ENCODE measurements around the gene EGLN1.

- TF ChIP-seq EGR1 (IDR thresholded peaks at IDR 0.05), result no peak
- no peak for TF ChIP-seq CEBPB (IDR thresholded peaks at IDR 0.05)
- no peak for TF ChIP-seq FOXM1 (IDR thresholded peaks at IDR 0.05; ENCODE audit: borderline replicate concordance, low read depth)
- no peak for TF ChIP-seq CREB1 (IDR thresholded peaks at IDR 0.05; ENCODE audit: low read depth)
- TF ChIP-seq ZBTB7A (IDR thresholded peaks at IDR 0.05; ENCODE audit: low read depth), result no peak
- TF ChIP-seq REST (IDR thresholded peaks at IDR 0.05; ENCODE audit: low read depth), result no peak
- TF ChIP-seq RAD21 (IDR thresholded peaks at IDR 0.05; ENCODE audit: low read depth), result no peak
- no peak for TF ChIP-seq EP300 (IDR thresholded peaks at IDR 0.05; ENCODE audit: borderline replicate concordance)
- TF ChIP-seq TCF12 (IDR thresholded peaks at IDR 0.05; ENCODE audit: low read depth), result no peak
Observed at GRCh38 chr1:231327617-231328016, 94.5 kb downstream of the EGLN1 start.
